ENCODE results near the gene NEK11.
A peak's percentile ranks its signal among the peaks of the same experiment; 100 is the strongest.
"Not testable (repeated sequence)": the region's sequence is repeated elsewhere in the genome, so short reads cannot be mapped to it uniquely, and the experiment has no call there.

NEK11 gene

GRCh38 chr3:131370935-131371687, 344.4 kb downstream of the NEK11 start:
- DNase-seq (ENCODE audit: insufficient read length, low spot score) (no peak), FAIRE-seq (no peak)
- TF ChIP-seq POLR2A (IDR thresholded peaks at IDR 0.05; ENCODE audit: low read depth, low read length), result no peak

- DNase-seq (ENCODE audit: insufficient read length, low spot score) (no peak), FAIRE-seq (no peak)
- no peak for TF ChIP-seq POLR2A (IDR thresholded peaks at IDR 0.05; ENCODE audit: low read depth, low read length)
These were observed 345.0 kb downstream of the NEK11 start for GRCh38 chr3:131371688-131372066.

DNA sequence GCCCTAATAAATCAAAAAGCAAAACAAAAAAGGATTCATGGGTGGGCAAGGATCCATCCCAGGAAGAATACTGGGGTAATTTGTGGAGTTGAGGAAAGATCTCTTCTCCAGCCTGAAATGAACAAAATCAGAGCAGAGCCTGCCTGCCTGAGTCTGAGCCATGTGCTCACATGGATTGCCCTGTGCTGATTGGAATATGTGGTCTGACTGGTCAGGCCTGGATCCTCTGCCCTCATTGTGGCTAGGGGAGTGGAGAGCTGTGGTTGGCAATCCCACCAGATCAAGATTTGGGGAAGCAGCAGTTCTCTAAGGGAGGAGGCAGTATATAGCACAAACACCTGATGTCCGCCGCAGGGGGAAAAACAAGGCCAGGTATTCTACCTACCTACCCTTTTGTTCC, 348.1 kb downstream of the NEK11 start:
- FAIRE-seq, result no peak
- no peak for TF ChIP-seq POLR2A (IDR thresholded peaks at IDR 0.05; ENCODE audit: low read depth, low read length)
- DNase-seq (ENCODE audit: insufficient read length, low spot score), result no peak

DNA sequence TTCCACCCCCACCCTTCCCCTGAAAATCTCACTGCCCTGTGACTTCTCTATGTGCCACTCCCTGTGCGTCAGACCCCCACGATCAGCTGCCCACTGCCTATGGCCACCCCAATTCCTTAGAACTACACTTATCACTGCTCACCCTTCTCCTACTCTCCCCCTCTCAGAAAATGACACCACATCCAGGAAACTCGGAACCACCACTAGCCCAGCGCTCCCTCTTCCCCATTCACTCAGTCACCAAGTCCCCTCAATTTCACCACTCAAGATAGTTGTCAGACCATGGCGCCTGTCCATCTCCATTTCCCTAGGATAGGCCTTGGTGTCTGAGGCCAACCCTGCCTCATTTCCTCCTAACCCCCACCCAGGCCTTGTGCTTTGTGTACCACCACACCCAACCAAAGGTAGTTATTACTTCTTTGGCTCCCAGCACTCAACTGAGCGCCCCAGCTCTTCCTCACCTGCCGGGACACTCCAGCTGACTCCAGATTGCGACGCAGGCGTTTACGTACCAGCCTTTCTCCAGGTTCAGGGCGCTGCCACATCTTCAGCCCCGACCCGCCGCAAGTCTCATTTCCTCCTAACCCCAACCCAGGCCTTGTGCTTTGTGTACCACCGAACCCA, 354.3 kb downstream of the NEK11 start:
- not testable (repeated sequence) for FAIRE-seq; DNase-seq (ENCODE audit: insufficient read length, low spot score)

GRCh38 chr3:131381445-131382291, 355.0 kb downstream of the NEK11 start, which contains the start of gene NUDT16:
Gene NUDT16, plus strand, starts transcription at chr3:131381774. Its CDS starts 31 bp downstream, at chr3:131381805.
- FAIRE-seq (peak; percentile 88), DNase-seq (ENCODE audit: insufficient read length, low spot score) (peak; percentile 95)
- peak; percentile 89 for TF ChIP-seq POLR2A (IDR thresholded peaks at IDR 0.05; ENCODE audit: low read depth, low read length)

GRCh38 chr3:131386429-131387165, 359.9 kb downstream of the NEK11 start:
- FAIRE-seq (no peak), DNase-seq (ENCODE audit: insufficient read length, low spot score) (no peak)
- TF ChIP-seq POLR2A (IDR thresholded peaks at IDR 0.05; ENCODE audit: low read depth, low read length), result no peak

- FAIRE-seq (no peak), DNase-seq (ENCODE audit: insufficient read length, low spot score) (no peak)
- TF ChIP-seq POLR2A (IDR thresholded peaks at IDR 0.05; ENCODE audit: low read depth, low read length), result no peak
These were observed 361.3 kb downstream of the NEK11 start for GRCh38 chr3:131387796-131388489.

DNA sequence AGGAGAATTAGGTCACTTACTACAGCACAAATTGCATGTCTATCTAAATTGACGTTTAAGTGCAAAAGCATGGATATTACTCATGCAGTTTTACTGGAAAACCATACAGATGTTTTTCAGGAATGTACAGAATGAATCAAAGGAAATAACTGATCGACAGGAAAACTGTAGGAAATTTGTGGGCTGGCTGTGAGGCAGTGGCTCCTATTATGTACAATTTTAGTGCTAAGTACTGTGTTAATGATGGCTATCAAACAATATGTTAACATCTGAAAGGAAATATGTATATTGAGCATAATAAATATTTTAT, 361.8 kb downstream of the NEK11 start:
- no peak for FAIRE-seq
- TF ChIP-seq POLR2A (IDR thresholded peaks at IDR 0.05; ENCODE audit: low read depth, low read length), result no peak

DNA sequence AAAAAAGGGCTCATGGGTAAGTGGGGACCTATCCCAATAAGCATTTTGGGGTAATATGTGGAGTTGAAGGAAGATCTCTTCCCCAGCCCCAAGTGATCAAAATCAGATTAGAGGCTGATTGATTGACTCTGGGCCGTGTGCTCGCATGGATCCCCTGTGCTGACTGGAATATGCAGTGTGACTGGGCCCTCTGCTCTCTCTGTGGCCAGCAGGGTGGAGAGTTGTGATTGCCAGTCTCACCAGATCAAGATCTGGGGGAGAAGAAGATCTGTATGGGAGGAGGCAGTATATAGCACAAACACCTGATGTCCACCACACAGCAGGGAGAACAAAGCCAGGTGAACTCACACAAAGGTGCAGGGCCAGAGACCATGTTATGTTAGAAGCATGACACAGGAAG, 363.7 kb downstream of the NEK11 start:
- TF ChIP-seq POLR2A (IDR thresholded peaks at IDR 0.05; ENCODE audit: low read depth, low read length), result no peak
- DNase-seq (ENCODE audit: insufficient read length, low spot score) (no peak), FAIRE-seq (no peak)

More for the DNA sequence above, 361.8 kb downstream of the NEK11 start:
- no peak for DNase-seq (ENCODE audit: insufficient read length, low spot score)

DNA sequence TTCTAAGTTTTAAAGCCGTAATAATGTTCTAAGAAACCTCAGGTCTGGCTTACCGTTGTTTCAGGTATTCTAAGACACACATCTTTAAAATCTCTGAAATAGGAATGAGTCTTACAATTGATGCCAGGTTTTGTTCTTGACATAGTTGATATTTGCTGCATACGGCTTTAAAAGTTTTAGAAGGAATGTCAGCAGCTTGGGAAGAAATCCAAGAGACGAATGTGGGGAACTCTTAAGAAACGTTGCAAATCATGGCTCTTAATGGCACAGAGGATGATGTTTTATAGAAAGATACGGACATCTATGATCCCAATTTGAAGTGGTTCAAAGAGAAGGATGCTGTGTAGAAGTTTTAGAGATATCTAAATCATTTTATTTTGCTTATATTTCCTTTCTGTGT, 366.4 kb downstream of the NEK11 start:
- DNase-seq (ENCODE audit: insufficient read length, low spot score), result no peak
- TF ChIP-seq POLR2A (IDR thresholded peaks at IDR 0.05; ENCODE audit: low read depth, low read length), result no peak
- FAIRE-seq, result no peak

DNA sequence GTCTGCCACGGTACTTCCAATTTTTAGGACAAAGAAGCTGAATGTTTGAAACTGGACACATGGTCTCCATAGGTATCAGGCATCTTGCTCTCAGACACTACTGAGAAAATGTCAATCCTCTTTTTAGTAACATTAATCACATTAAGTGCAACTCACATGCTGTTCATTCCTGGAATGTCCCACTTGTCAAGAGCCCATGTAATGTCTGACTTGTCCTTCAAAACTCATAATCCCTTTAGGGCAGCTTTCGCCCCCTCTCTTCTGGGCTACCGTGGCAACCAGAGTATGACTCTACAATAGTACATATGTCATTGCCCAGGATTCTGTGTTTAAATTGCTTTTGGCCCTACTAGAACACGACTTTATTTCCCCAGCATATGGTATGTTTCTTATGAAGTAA, 367.2 kb downstream of the NEK11 start:
- DNase-seq (ENCODE audit: insufficient read length, low spot score), result no peak
- FAIRE-seq, result no peak
- no peak for TF ChIP-seq POLR2A (IDR thresholded peaks at IDR 0.05; ENCODE audit: low read depth, low read length)

DNA sequence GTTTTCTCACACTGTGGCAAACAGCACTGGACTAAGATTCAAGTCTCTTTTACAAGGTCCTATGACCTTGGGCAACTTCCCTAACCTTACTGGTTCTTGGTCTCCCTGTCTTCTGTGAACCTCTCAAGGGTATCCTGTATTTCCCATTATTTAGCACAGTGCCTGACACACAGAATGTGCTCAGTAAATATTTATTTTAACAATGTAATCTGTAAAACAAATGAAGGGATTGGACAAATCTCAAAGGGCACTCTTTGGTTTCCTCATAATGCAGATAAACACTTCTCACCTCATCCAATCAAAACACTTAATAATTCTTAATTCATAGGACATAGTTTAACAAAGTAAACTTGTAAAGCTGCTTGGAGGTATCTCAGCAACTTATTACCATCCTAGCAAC, 367.7 kb downstream of the NEK11 start:
- no peak for FAIRE-seq

DNA sequence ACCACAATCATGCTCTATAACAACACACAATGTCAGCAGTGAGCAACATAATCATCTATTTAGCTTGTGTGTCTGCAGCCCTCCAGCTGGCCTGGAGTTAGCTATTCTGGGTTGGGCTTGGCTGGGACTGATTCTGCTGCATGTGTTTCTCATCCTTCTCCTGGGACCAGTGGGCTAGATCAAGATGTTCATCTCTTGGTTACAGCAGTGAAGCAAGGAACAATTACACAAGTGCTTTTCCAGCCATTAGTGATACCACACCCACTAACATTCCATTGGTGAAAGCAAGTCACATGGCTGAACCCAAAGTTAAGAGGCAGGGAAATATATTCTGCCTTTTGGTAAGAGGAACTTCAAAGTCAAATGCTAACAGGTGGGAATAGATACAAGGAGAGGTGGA, 369.5 kb downstream of the NEK11 start:
- DNase-seq (ENCODE audit: insufficient read length, low spot score) (no peak), FAIRE-seq (no peak)
- TF ChIP-seq POLR2A (IDR thresholded peaks at IDR 0.05; ENCODE audit: low read depth, low read length), result no peak

More for the DNA sequence above, 367.7 kb downstream of the NEK11 start:
- no peak for DNase-seq (ENCODE audit: insufficient read length, low spot score)
- TF ChIP-seq POLR2A (IDR thresholded peaks at IDR 0.05; ENCODE audit: low read depth, low read length), result no peak
